HepG2 (cell line): ENCODE data around the gene UPK1A. TPM values are rescaled to one million over a fixed set of nuclear protein-coding genes. Genes with fewer than 3 reads are reported as not detected.

Experiments used
- ATAC-seq: fragments of 200-7000 bp; cut with Tn5 transposase; 3 replicates; pipeline ENCODE4 v1.9.1; 2020; ENCODE audit warnings: mild to moderate bottlenecking, moderate library complexity
- BruUV-seq: library from RNA; stranded (reverse); fragments of 400-500 nt; replicated peaks from 2 replicates; lab custom pipeline; 2021; lab: Mats Ljungman, UMichigan
- CTCF ChIA-PET: fragments of 300-600 bp; formaldehyde crosslinking; extraction: SDS; loops from one replicate; lab custom pipeline; 2021; ENCODE audit warnings: low total read pairs, inconsistent platforms, low intra/inter-chr PET ratio; lab: Yijun Ruan, JAX
- POLR2A ChIA-PET: fragments of 350-600 bp; sonication (Branson Sonifier 250); formaldehyde crosslinking; loops from one replicate; lab custom pipeline; 2020; ENCODE audit warnings: antibody characterized with exemption, inconsistent platforms; lab: Yijun Ruan, JAX
- DNase-seq: peaks from one replicate; pipeline ENCODE4 v3.0.0-alpha.2; 2015; ENCODE audit warnings: low spot score
- FAIRE-seq: peaks from 3 replicates; lab custom pipeline; 2011; peaks lifted over from hg19 to GRCh38; lab: Jason Lieb, UNC
- H2AFZ ChIP-seq: one replicate; pipeline ENCODE4 v1.6.1; 2011; ENCODE audit warnings: low read length, inconsistent platforms
- H3K27ac ChIP-seq: fragments of 300-600 bp; 3 replicates; pipeline ENCODE4 v1.8.0; 2011; ENCODE audit warnings: mixed run types, mild to moderate bottlenecking, mixed read lengths, low read length, inconsistent platforms; ENCODE audit not compliant: insufficient read depth; ENCODE audit errors: extremely low read length
- H3K27me3 ChIP-seq, 2 experiments: fragments of 200-600 bp in 1 of 2; 2 replicates in 1 of 2; 3 replicates in 1 of 2; pipeline versions ENCODE4 v1.6.0 to v1.8.0; 2011; ENCODE audit warnings: low read length in 2 of 2, mild to moderate bottlenecking in 2 of 2, moderate library complexity in 2 of 2, inconsistent platforms in 1 of 2; ENCODE audit not compliant: insufficient read depth in 2 of 2, control insufficient read depth in 1 of 2
- H3K36me3 ChIP-seq, 2 experiments: fragments of 200-600 bp in 1 of 2; replicated peaks in 1 of 2; 2 replicates in 1 of 2; 3 replicates in 1 of 2; pipeline versions ENCODE4 v1.5.1 to v1.8.0; 2011; ENCODE audit warnings: low read length in 2 of 2, inconsistent platforms in 1 of 2; ENCODE audit not compliant: insufficient read depth in 2 of 2, control insufficient read depth in 1 of 2
- H3K4me1 ChIP-seq: 2 replicates; pipeline ENCODE4 v1.5.1; 2012; ENCODE audit warnings: low read length, inconsistent platforms; ENCODE audit not compliant: insufficient read depth
- H3K4me2 ChIP-seq: 2 replicates; pipeline ENCODE4 v1.6.0; 2011; ENCODE audit warnings: low read depth, low read length, inconsistent platforms
- H3K4me3 ChIP-seq, 3 experiments: fragments of 200-600 bp in 1 of 3; sonication (generic), shearing (Covaris generic) in 1 of 3; replicated peaks in 1 of 3; 2 replicates each; pipeline ENCODE4 v1.5.1; 2011 to 2016; ENCODE audit warnings: low read length in 3 of 3, inconsistent platforms in 2 of 3, low read depth in 2 of 3, mild to moderate bottlenecking in 2 of 3, control low read depth in 1 of 3, mixed read lengths in 1 of 3; ENCODE audit not compliant: insufficient read depth in 1 of 3
- H3K79me2 ChIP-seq: one replicate; pipeline ENCODE4 v1.6.1; 2011; ENCODE audit warnings: low read length, inconsistent platforms; ENCODE audit not compliant: insufficient read depth
- H3K9ac ChIP-seq: 2 replicates; pipeline ENCODE4 v1.6.0; 2011; ENCODE audit warnings: mild to moderate bottlenecking, low read depth, low read length, inconsistent platforms; ENCODE audit not compliant: insufficient read depth
- H3K9me3 ChIP-seq: 2 replicates; pipeline ENCODE4 v1.5.1; 2012; ENCODE audit warnings: mild to moderate bottlenecking, low read length
- H4K20me1 ChIP-seq: 2 replicates; pipeline ENCODE4 v1.6.0; 2011; ENCODE audit warnings: inconsistent platforms, mild to moderate bottlenecking, low read length, moderate library complexity; ENCODE audit not compliant: insufficient read depth
- ATF2 ChIP-seq: sonication (generic); formaldehyde crosslinking; IDR thresholded peaks from 2 replicates; pipeline ENCODE4 v1.4.0; 2020; ENCODE audit warnings: missing genetic modification reagents
- MLX ChIP-seq: IDR thresholded peaks from 2 replicates; pipeline ENCODE4 v1.6.1; 2016
- MXD1 ChIP-seq: sonication (generic); formaldehyde crosslinking; IDR thresholded peaks from 2 replicates; pipeline ENCODE4 v1.4.0; 2020; ENCODE audit warnings: mild to moderate bottlenecking, missing genetic modification reagents
- POGZ ChIP-seq: sonication (generic); formaldehyde crosslinking; IDR thresholded peaks from 2 replicates; pipeline ENCODE4 v1.4.0; 2020; ENCODE audit warnings: mild to moderate bottlenecking, missing genetic modification reagents
- POLR2AphosphoS5 ChIP-seq: IDR thresholded peaks from 2 replicates; pipeline ENCODE4 v1.6.1; 2012; ENCODE audit warnings: low read depth, low read length
- PRDM10 ChIP-seq: sonication (generic); formaldehyde crosslinking; IDR thresholded peaks from 2 replicates; pipeline ENCODE4 v1.4.0; 2020; ENCODE audit warnings: low read depth, missing genetic modification reagents
- TEAD3 ChIP-seq: optimal IDR thresholded peaks from 2 replicates; pipeline ENCODE3; 2016; ENCODE audit warnings: borderline replicate concordance
- ZNF343 ChIP-seq: sonication (generic); formaldehyde crosslinking; IDR thresholded peaks from 2 replicates; pipeline ENCODE4 v1.4.0; 2020; ENCODE audit warnings: mild to moderate bottlenecking, missing genetic modification reagents
- ZNF639 ChIP-seq: conservative IDR thresholded peaks from 2 replicates; pipeline ENCODE4 v1.6.1; 2018; ENCODE audit warnings: missing genetic modification reagents
- ZNF839 ChIP-seq: sonication (generic); formaldehyde crosslinking; IDR thresholded peaks from 2 replicates; pipeline ENCODE4 v1.4.0; 2020; ENCODE audit warnings: missing genetic modification reagents, mild to moderate bottlenecking, borderline replicate concordance
- WGBS: methylation state at CpG from one replicate; pipeline ENCODE4 v1.1.6; 2017; ENCODE audit warnings: low lambda C conversion rate; 5-methylcytosine and 5-hydroxymethylcytosine counted together
- in situ Hi-C: cut with HindIII; loops from 2 replicates; pipeline ENCODE4 v1.10.0; 2017; ENCODE audit warnings: low pct_unique_long_range_greater_than_20kb; ENCODE audit not compliant: extremely low pct_ligation_motif_present
- intact Hi-C: fragments of 100-400 bp; cut with micrococcal nuclease; formaldehyde crosslinking; loops from one replicate; pipeline ENCODE4 v1.10.0; 2022; ENCODE audit not compliant: unreplicated experiment
- polyA plus RNA-seq, 8 experiments: library from polyadenylated mRNA; depleted of rRNA in 3 of 8; stranded (reverse) in 7 of 8; unstranded in 1 of 8; fragments of >200 nt; fragmentation: Illumina TruSeq in 4 of 8; extraction: Trizol in 4 of 8; gene quantifications; 2 replicates each; pipeline versions ENCODE4 v1.2.1 to v1.2.3, GENCODE V29; 2011 to 2016; ENCODE audit warnings: low read depth in 4 of 8, missing spikeins in 1 of 8, mixed read lengths in 1 of 8; ENCODE audit not compliant: insufficient read depth in 1 of 8
- total RNA-seq, 5 experiments: library from RNA; depleted of rRNA; stranded (reverse); fragments of >200 nt; fragmentation: Illumina TruSeq; extraction: Trizol; gene quantifications; 2 replicates each; pipeline ENCODE4 v1.2.3, GENCODE V29; 2016; ENCODE audit warnings: low read depth in 1 of 5
- TF ChIP-seq, protein P1 (sequence below): sonication (generic); formaldehyde crosslinking; IDR thresholded peaks from 2 replicates; pipeline ENCODE4 v1.8.1; 2023; ENCODE audit warnings: mild to moderate bottlenecking, moderate library complexity, missing genetic modification reagents
- TF ChIP-seq, protein P2 (sequence below): sonication (generic); formaldehyde crosslinking; IDR thresholded peaks from 2 replicates; pipeline ENCODE4 v1.4.0; 2020; ENCODE audit warnings: missing genetic modification reagents

The UPK1A gene
- total and polyA plus RNA-seq, 2 of the 13 experiments (the other 11 are each of a cell fraction or from before 2014, with no cell fraction given), result 2.9 TPM; not detected in 1

- TF ChIP-seq, protein P1, sequence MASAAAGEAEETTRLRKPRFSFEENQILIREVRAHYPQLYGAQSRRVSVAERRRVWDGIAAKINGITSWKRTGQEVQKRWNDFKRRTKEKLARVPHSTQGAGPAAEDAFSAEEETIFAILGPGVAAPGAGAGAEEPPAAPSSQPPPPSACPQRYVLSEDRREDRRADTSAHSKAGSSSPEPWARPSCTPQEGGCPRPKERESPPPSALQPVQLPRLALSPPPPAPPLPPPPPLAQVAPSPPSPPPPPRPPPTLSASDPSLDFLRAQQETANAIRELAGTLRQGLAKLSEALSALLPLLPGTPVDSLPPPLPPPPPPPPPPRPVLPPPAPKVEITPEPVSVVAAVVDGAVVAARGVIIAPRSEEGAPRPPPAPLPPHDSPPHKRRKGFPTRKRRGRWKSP (CRISPR knock-in tag), result no peak
- TF ChIP-seq ZNF639 (CRISPR knock-in tag) (no peak), MLX (CRISPR knock-in tag) (no peak), POGZ (CRISPR knock-in tag) (no peak)
These were observed 37.9 kb downstream of the UPK1A start, which contains the start of gene ZBTB32 (continued) for GRCh38 chr19:35704218-35704617.

GRCh38 chr19:35708391-35708790 lies 42.1 kb downstream of the UPK1A start:
- H3K4me3 ChIP-seq, result no peak overlapping the region
- no TSS peak for BruUV-seq
- DNase-seq, result no peak
- H3K79me2 ChIP-seq, result no peaks in the 10 kb centered on the region
- no peak overlapping the region for H3K27ac ChIP-seq
- FAIRE-seq, result no peak
- no peak overlapping the region for H3K9ac ChIP-seq
- H3K4me1 ChIP-seq, result 0 out of 2 replicates have a peak, but pooled peaks cover under 1% of the 10 kb centered on the region
- no peak overlapping the region for H3K4me2 ChIP-seq
- WGBS, result 67% methylated on average over 1 of the region's 1 CpG
- no peak overlapping the region for H2AFZ ChIP-seq
- no peaks in the 10 kb centered on the region; a peak in 1 of 5 replicates for H3K27me3 ChIP-seq
- ATAC-seq, result no peak
- no peaks in the 10 kb centered on the region for H3K36me3 ChIP-seq
- intact Hi-C loops, result no loop called here
- in situ Hi-C loops, result no loop called here
- ChIA-PET POLR2A (no interaction called here), CTCF (interaction anchor here (1.1 kb wide), 1 partner anchor 153 kb away, joined by 3 read pairs; no protein-coding TSS in a partner anchor)
- no peaks in the 10 kb centered on the region for H3K9me3 ChIP-seq
- H4K20me1 ChIP-seq, result no peaks in the 10 kb centered on the region
- TF ChIP-seq ZNF839, result no peak
- TF ChIP-seq ATF2, result no peak
- TF ChIP-seq MXD1 (CRISPR knock-in tag), result no peak
- TF ChIP-seq TEAD3, result no peak
- TF ChIP-seq, protein P2, sequence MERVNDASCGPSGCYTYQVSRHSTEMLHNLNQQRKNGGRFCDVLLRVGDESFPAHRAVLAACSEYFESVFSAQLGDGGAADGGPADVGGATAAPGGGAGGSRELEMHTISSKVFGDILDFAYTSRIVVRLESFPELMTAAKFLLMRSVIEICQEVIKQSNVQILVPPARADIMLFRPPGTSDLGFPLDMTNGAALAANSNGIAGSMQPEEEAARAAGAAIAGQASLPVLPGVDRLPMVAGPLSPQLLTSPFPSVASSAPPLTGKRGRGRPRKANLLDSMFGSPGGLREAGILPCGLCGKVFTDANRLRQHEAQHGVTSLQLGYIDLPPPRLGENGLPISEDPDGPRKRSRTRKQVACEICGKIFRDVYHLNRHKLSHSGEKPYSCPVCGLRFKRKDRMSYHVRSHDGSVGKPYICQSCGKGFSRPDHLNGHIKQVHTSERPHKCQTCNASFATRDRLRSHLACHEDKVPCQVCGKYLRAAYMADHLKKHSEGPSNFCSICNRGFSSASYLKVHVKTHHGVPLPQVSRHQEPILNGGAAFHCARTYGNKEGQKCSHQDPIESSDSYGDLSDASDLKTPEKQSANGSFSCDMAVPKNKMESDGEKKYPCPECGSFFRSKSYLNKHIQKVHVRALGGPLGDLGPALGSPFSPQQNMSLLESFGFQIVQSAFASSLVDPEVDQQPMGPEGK (CRISPR knock-in tag), result no peak
- TF ChIP-seq PRDM10 (CRISPR knock-in tag), result no peak
- TF ChIP-seq ZNF343 (CRISPR knock-in tag), result no peak
- TF ChIP-seq POLR2AphosphoS5, result no peak
